Mesenchymal stem cell (in vitro differentiated cells and primary cell): ENCODE data around the gene METTL15.
"Not testable (repeated sequence)": the region's sequence is repeated elsewhere in the genome, so short reads cannot be mapped to it uniquely, and the experiment has no call there.

ENCODE experiments used
- DNase-seq: peaks from one replicate; pipeline ENCODE4 v3.0.0-alpha.2; 2013
- H2AFZ ChIP-seq: one replicate; pipeline ENCODE4 v1.6.1; 2013; ENCODE audit warnings: low read depth, mild to moderate bottlenecking, control low read depth, inconsistent platforms, low read length, moderate library complexity
- H2AK5ac ChIP-seq: 2 replicates; pipeline ENCODE4 v1.6.1; 2013; ENCODE audit warnings: low read length, moderate library complexity, mild to moderate bottlenecking, inconsistent platforms; ENCODE audit not compliant: severe bottlenecking
- H2BK120ac ChIP-seq: one replicate; pipeline ENCODE4 v1.6.1; 2013; ENCODE audit warnings: low read depth, mild to moderate bottlenecking, inconsistent platforms, low read length, moderate library complexity
- H2BK12ac ChIP-seq, 2 experiments: one replicate each; pipeline ENCODE4 v1.6.1; 2013; ENCODE audit warnings: inconsistent platforms in 2 of 2, low read length in 2 of 2, mild to moderate bottlenecking in 2 of 2, moderate library complexity in 2 of 2, control low read depth in 1 of 2
- H2BK15ac ChIP-seq: one replicate; pipeline ENCODE4 v1.6.1; 2013; ENCODE audit warnings: mild to moderate bottlenecking, low read depth, inconsistent platforms; ENCODE audit not compliant: poor library complexity, severe bottlenecking
- H2BK5ac ChIP-seq: 2 replicates; pipeline ENCODE4 v1.6.1; 2013; ENCODE audit warnings: low read depth, mild to moderate bottlenecking, low read length, control low read depth, inconsistent platforms; ENCODE audit not compliant: poor library complexity, severe bottlenecking
- H3K14ac ChIP-seq, 2 experiments: one replicate each; pipeline ENCODE4 v1.6.1; 2013; ENCODE audit warnings: inconsistent platforms in 2 of 2, low read length in 2 of 2, control low read depth in 1 of 2, mild to moderate bottlenecking in 1 of 2, moderate library complexity in 1 of 2
- H3K18ac ChIP-seq, 2 experiments: one replicate each; pipeline ENCODE4 v1.6.1; 2013; ENCODE audit warnings: inconsistent platforms in 2 of 2, low read length in 2 of 2, control low read depth in 1 of 2, low read depth in 1 of 2, mild to moderate bottlenecking in 1 of 2
- H3K23ac ChIP-seq, 2 experiments: one replicate each; pipeline ENCODE4 v1.6.1; 2013; ENCODE audit warnings: inconsistent platforms in 2 of 2, low read length in 2 of 2, mild to moderate bottlenecking in 2 of 2, moderate library complexity in 2 of 2, control low read depth in 1 of 2
- H3K27ac ChIP-seq: 2 replicates; pipeline ENCODE4 v1.5.1; 2013; ENCODE audit warnings: mild to moderate bottlenecking, moderate library complexity, low read length, control low read depth, inconsistent platforms; ENCODE audit not compliant: poor library complexity, severe bottlenecking
- H3K27me3 ChIP-seq, 2 experiments: 2 replicates each; pipeline versions ENCODE4 v1.6.1 to v1.7.0; 2013; ENCODE audit warnings: low read length in 2 of 2, mild to moderate bottlenecking in 2 of 2, moderate library complexity in 2 of 2, control low read depth in 1 of 2, inconsistent platforms in 1 of 2; ENCODE audit not compliant: control insufficient read depth in 1 of 2, insufficient read depth in 1 of 2
- H3K36me3 ChIP-seq, 2 experiments: 2 replicates each; pipeline versions ENCODE4 v1.6.1 to v1.7.0; 2013; ENCODE audit warnings: low read length in 2 of 2, control low read depth in 1 of 2, inconsistent platforms in 1 of 2, low read depth in 1 of 2, mild to moderate bottlenecking in 1 of 2; ENCODE audit not compliant: insufficient read depth in 2 of 2, control insufficient read depth in 1 of 2
- H3K4ac ChIP-seq, 2 experiments: one replicate each; pipeline ENCODE4 v1.6.1; 2013; ENCODE audit warnings: inconsistent platforms in 2 of 2, low read length in 2 of 2, mild to moderate bottlenecking in 2 of 2, moderate library complexity in 2 of 2, control low read depth in 1 of 2, low read depth in 1 of 2
- H3K4me1 ChIP-seq: 2 replicates; pipeline ENCODE4 v1.6.1; 2013; ENCODE audit warnings: low read depth, low read length, control low read depth; ENCODE audit not compliant: control insufficient read depth, insufficient read depth
- H3K4me2 ChIP-seq: 2 replicates; pipeline ENCODE4 v1.6.1; 2013; ENCODE audit warnings: low read length, mild to moderate bottlenecking, inconsistent platforms; ENCODE audit not compliant: poor library complexity, severe bottlenecking
- H3K4me3 ChIP-seq, 2 experiments: 2 replicates each; pipeline versions ENCODE4 v1.5.1 to v1.7.0; 2013; ENCODE audit warnings: low read length in 2 of 2, mild to moderate bottlenecking in 2 of 2, control low read depth in 1 of 2, low read depth in 1 of 2; ENCODE audit not compliant: insufficient read depth in 1 of 2
- H3K79me1 ChIP-seq: replicated peaks from 2 replicates; pipeline ENCODE4 v1.6.1; 2013; ENCODE audit warnings: mild to moderate bottlenecking, control low read depth, low read length, inconsistent platforms; ENCODE audit not compliant: poor library complexity, severe bottlenecking
- H3K9ac ChIP-seq: 2 replicates; pipeline ENCODE4 v1.7.0; 2013; ENCODE audit warnings: mild to moderate bottlenecking, low read length, moderate library complexity
- H3K9me3 ChIP-seq: 2 replicates; pipeline ENCODE4 v1.7.0; 2013; ENCODE audit warnings: mild to moderate bottlenecking, low read length; ENCODE audit not compliant: control insufficient read depth
- H4K8ac ChIP-seq: one replicate; pipeline ENCODE4 v1.6.1; 2013; ENCODE audit warnings: inconsistent platforms, mild to moderate bottlenecking, low read length, moderate library complexity
- H4K91ac ChIP-seq: one replicate; pipeline ENCODE4 v1.6.1; 2013; ENCODE audit warnings: mild to moderate bottlenecking, low read length, inconsistent platforms
- WGBS: methylation state at CpG from one replicate; pipeline ENCODE4 v1.1.7; 2013; ENCODE audit warnings: mixed read lengths; 5-methylcytosine and 5-hydroxymethylcytosine counted together

METTL15 gene

GRCh38 chr11:28083118-28083517 is 25.1 kb upstream of the METTL15 start:
- Histone ChIP-seq H3K27ac (no peak overlapping the region), H3K4ac (no peak overlapping the region), H2BK120ac (no peak overlapping the region), H3K36me3 (peaks cover 0 to 8% of the 10 kb centered on the region in 2 experiments), H2AFZ (no peak overlapping the region), H3K23ac (no peak overlapping the region), H2BK12ac (no peak overlapping the region), H3K79me1 (peaks cover 5% of the 10 kb centered on the region), H3K18ac (no peak overlapping the region), H2BK15ac (no peak overlapping the region), H3K9ac (no peak overlapping the region), H2BK5ac (no peak overlapping the region), H3K4me3 (no peak overlapping the region), H2AK5ac (no peak overlapping the region), H4K91ac (no peak overlapping the region), H3K4me2 (no peak overlapping the region), H3K14ac (no peak overlapping the region), H3K27me3 (no peaks in the 10 kb centered on the region), H3K4me1 (no peaks in the 10 kb centered on the region), H3K9me3 (no peaks in the 10 kb centered on the region), H4K8ac (no peak overlapping the region)
- DNase-seq: no peak
- no CpG with 5 or more reads among the region's 1 CpG for WGBS

- Histone ChIP-seq H3K14ac (no peak overlapping the region), H3K36me3 (peaks cover 0 to 8% of the 10 kb centered on the region in 2 experiments), H2AK5ac (no peak overlapping the region), H3K9me3 (no peaks in the 10 kb centered on the region), H2BK120ac (no peak overlapping the region), H3K79me1 (peaks cover 5% of the 10 kb centered on the region), H4K91ac (no peak overlapping the region), H2BK12ac (no peak overlapping the region), H3K4me2 (no peak overlapping the region), H3K27ac (no peak overlapping the region), H3K27me3 (no peaks in the 10 kb centered on the region), H3K4ac (no peak overlapping the region), H3K4me3 (no peak overlapping the region), H3K18ac (no peak overlapping the region), H4K8ac (no peak overlapping the region), H3K9ac (peak overlapping the region; percentile 7), H3K23ac (no peak overlapping the region), H2AFZ (no peak overlapping the region), H2BK5ac (no peak overlapping the region), H3K4me1 (no peaks in the 10 kb centered on the region), H2BK15ac (no peak overlapping the region)
- no CpG with 5 or more reads among the region's 1 CpG for WGBS
- DNase-seq: peak; percentile 55
These were observed 21.6 kb upstream of the METTL15 start for GRCh38 chr11:28086569-28086968.

- H2BK15ac ChIP-seq, H3K4me1 ChIP-seq, H3K4ac ChIP-seq, H3K4me3 ChIP-seq, H3K14ac ChIP-seq, H2BK5ac ChIP-seq, H2AFZ ChIP-seq, H4K91ac ChIP-seq, H2AK5ac ChIP-seq, H3K9me3 ChIP-seq, H3K36me3 ChIP-seq, H3K79me1 ChIP-seq, H2BK12ac ChIP-seq, H3K27me3 ChIP-seq, H3K9ac ChIP-seq, H3K4me2 ChIP-seq, H3K27ac ChIP-seq, H3K23ac ChIP-seq, DNase-seq, H2BK120ac ChIP-seq, H3K18ac ChIP-seq: not testable (repeated sequence)
- WGBS: no CpG with 5 or more reads among the region's 1 CpG
- H4K8ac ChIP-seq: peak overlapping the region; percentile 54
These were observed 21.0 kb upstream of the METTL15 start for GRCh38 chr11:28087192-28087591.

GRCh38 chr11:28087693-28088092 is 20.5 kb upstream of the METTL15 start:
- H3K9ac ChIP-seq, H2AK5ac ChIP-seq, H2BK15ac ChIP-seq, H3K18ac ChIP-seq, H3K36me3 ChIP-seq, H2BK120ac ChIP-seq, H3K9me3 ChIP-seq, H3K4ac ChIP-seq, H4K91ac ChIP-seq, H3K14ac ChIP-seq, H2BK12ac ChIP-seq, H3K4me1 ChIP-seq, DNase-seq, H3K4me3 ChIP-seq, H3K23ac ChIP-seq, H3K79me1 ChIP-seq, H2BK5ac ChIP-seq, H3K27me3 ChIP-seq, H3K27ac ChIP-seq, H2AFZ ChIP-seq, H4K8ac ChIP-seq, H3K4me2 ChIP-seq: not testable (repeated sequence)
- 100% methylated on average over 1 of the region's 3 CpGs for WGBS
